Stimulated activated CD4-positive, alpha-beta T cell treated with anti-CD3 and anti-CD28 coated beads, Interleukin-4, amount 100 ng/mL, for 48 hours (primary cell): Measurements from ENCODE around the gene HCFC1.

ENCODE experiments used
- DNase-seq, 2 donors: peaks; one replicate each; pipeline ENCODE4 v3.0.0-alpha.2; 2020; ENCODE audit warnings: low read depth in 2 of 2

Gene HCFC1

DNA sequence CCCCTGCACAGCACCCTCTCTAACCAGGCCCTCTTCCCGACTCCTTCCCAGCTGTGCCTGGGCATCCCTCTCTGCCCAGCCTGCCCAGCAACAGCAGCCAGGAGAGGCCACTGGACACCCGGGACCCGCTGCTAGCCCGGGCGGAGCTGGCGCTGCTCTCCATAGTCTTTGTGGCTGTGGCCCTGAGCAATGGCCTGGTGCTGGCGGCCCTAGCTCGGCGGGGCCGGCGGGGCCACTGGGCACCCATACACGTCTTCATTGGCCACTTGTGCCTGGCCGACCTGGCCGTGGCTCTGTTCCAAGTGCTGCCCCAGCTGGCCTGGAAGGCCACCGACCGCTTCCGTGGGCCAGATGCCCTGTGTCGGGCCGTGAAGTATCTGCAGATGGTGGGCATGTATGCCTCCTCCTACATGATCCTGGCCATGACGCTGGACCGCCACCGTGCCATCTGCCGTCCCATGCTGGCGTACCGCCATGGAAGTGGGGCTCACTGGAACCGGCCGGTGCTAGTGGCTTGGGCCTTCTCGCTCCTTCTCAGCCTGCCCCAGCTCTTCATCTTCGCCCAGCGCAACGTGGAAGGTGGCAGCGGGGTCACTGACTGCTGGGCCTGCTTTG is 66.0 kb downstream of the HCFC1 start:
- DNase-seq: no peak

DNA sequence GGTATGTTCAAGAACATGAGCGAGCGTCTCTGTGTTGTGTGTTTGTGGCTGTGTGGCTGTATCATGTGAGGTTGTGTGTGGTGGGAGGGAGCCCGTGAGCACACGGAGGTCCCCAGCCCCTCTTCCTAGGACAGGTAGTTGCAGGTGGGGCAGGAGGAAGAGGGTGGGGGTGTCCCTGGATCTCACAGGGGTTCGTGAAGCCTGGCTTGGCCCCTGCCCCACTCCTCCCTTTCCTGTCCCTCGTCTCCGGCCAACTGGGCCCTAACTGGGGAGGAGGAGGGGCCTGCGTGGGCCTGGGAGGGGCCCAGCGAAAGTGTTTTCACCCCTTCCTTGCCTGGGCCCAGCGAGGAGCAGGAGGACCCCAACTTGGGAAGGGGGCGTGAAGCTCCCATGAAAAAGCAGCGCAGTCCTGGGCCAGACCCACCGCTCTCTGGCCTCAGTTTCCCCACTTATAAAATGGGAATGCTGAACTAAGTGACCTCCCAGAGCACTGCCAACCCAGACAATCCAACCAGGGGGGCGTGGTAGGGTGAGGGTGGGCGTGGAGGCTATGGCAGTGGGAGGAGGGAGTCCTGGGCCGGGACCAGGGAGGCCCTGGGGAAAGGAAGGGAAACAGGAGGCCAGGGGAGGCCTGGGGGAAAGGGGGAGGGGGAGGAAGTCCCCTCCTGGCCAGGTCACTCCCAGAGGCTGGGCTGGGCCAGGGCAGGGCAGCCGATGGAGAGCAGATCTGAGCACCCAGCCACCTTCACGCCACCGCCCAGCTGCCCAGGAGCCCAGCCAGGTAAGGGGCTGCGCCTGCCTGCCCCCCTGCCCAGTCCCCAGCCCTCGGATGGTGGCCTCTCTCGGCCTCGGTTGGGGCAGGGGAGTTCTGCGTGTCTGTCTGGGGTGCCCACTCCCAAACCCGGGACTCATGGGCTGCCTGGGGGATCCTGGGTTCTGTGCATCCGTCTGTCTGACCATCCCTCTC is 67.3 kb downstream of the HCFC1 start, which contains the start of gene AVPR2:
AVPR2 (plus strand) TSS at position 683 of the 967 bp plus-strand sequence. CDS start 473 bp downstream, outside the sequence.
- no peak for DNase-seq

GRCh38 chrX:153903238-153903980 is 68.2 kb downstream of the HCFC1 start:
- no peak for DNase-seq

GRCh38 chrX:153902385-153902784 is 69.2 kb downstream of the HCFC1 start:
- DNase-seq: no peak

DNA sequence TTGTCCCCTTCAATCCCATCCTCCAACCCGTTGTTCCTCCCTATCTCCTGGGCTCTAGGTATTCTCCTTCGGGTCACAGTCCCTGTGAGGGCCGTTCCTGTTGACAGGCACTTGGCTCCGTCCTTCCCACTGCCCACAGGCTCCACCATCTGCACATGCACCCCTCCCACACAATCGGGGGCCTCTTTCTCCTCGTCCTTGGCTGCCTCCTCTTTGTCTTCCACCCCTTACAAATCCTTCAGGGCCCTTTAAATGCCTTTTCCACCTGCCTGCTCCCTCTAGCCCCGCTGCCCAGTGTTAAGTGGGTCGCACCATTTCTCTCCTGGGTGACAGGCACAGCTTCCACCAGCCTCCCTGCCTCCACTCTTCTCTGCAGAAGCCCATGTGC is 69.9 kb downstream of the HCFC1 start:
- no peak for DNase-seq

DNA sequence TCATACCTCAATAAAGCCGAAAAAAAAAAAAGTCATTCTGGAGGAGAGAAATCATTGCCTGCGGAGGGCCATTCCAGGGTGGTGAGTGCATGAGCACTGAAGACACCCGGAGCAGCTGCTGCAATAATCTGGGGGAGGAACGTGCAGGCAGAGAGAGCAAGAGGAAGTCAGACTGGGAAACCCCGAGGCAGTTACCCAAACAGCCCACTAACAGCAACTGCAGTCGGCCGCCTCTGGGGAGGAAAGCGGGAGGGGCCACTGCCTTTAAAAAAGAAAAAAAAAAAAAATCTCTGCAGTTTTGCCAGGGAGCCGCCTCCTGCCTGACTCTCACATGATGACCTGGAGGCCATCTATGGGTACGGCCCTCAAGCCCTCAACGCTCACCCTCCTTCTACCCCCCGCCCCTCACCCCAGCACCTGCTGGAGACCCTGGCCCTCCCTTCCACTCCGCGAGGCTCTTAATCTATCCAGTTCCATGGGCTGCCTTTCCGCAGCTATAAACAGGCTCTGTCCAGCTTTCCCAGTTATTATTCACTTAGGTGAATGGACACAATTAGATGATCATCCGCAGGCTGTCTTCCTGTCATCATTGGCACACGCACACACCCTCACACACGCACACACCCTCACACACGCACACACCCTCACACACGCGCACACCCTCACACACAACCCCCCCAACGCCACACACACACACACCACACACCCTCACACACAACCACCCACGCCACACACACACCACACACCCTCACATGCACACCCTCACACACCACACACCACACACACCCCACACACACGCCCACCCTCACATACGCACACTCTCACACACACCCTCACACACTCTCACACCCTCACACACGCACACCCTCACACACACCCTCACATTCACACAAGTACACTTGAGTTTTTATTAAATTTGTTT is 70.5 kb downstream of the HCFC1 start:
- DNase-seq: peak in 1 of 2 donors; percentile 46

GRCh38 chrX:153897899-153898298 is 73.7 kb downstream of the HCFC1 start:
- no peak for DNase-seq
